Fibroblast of lung (primary cell): ENCODE results near the gene SDK1. TPM values are rescaled to one million over a fixed set of nuclear protein-coding genes. Genes with fewer than 3 reads are reported as not detected.

Source experiments
- DNase-seq, 2 donors: peaks; one replicate each; pipeline versions ENCODE4 v3.0.0 to v3.0.0-alpha.2; 2010; ENCODE audit warnings: low read depth in 2 of 2
- H2AFZ ChIP-seq: 2 replicates; pipeline ENCODE4 v1.5.1; 2012; ENCODE audit warnings: low read length, control low read depth, inconsistent platforms
- H3K27ac ChIP-seq: 2 replicates; pipeline ENCODE4 v1.5.1; 2011; ENCODE audit warnings: low read length, control low read depth; ENCODE audit not compliant: insufficient read depth
- H3K27me3 ChIP-seq: 2 replicates; pipeline ENCODE4 v1.5.1; 2011; ENCODE audit warnings: mild to moderate bottlenecking, low read length; ENCODE audit not compliant: control insufficient read depth, insufficient read depth
- H3K36me3 ChIP-seq: 2 replicates; pipeline ENCODE4 v1.5.1; 2011; ENCODE audit warnings: low read length; ENCODE audit not compliant: control insufficient read depth, insufficient read depth
- H3K4me1 ChIP-seq: 2 replicates; pipeline ENCODE4 v1.5.1; 2011; ENCODE audit warnings: low read length; ENCODE audit not compliant: control insufficient read depth, insufficient read depth; ENCODE audit errors: extremely low read depth
- H3K4me2 ChIP-seq: 2 replicates; pipeline ENCODE4 v1.5.1; 2011; ENCODE audit warnings: low read length, control low read depth; ENCODE audit not compliant: insufficient read depth; ENCODE audit errors: extremely low read depth
- H3K4me3 ChIP-seq, 4 experiments: fragments of 200-600 bp in 1 of 4; sonication (generic) in 1 of 4; replicated peaks in 1 of 4; 2 replicates each; pipeline ENCODE4 v1.5.1; 2011 to 2016; ENCODE audit warnings: low read length in 4 of 4, low read depth in 3 of 4, mild to moderate bottlenecking in 3 of 4, control low read depth in 2 of 4, inconsistent platforms in 1 of 4, mixed read lengths in 1 of 4; ENCODE audit not compliant: insufficient read depth in 1 of 4; ENCODE audit errors: control extremely low read depth in 1 of 4
- H3K79me2 ChIP-seq: 2 replicates; pipeline ENCODE4 v1.5.1; 2012; ENCODE audit warnings: mild to moderate bottlenecking, low read length, inconsistent platforms; ENCODE audit not compliant: control insufficient read depth, insufficient read depth
- H3K9ac ChIP-seq: 2 replicates; pipeline ENCODE4 v1.5.1; 2011; ENCODE audit warnings: mild to moderate bottlenecking, low read length, control low read depth; ENCODE audit not compliant: insufficient read depth
- H3K9me3 ChIP-seq: 2 replicates; pipeline ENCODE4 v1.5.1; 2012; ENCODE audit warnings: low read depth, low read length; ENCODE audit not compliant: control insufficient read depth, insufficient read depth
- H4K20me1 ChIP-seq: 2 replicates; pipeline ENCODE4 v1.5.1; 2011; ENCODE audit warnings: low read length; ENCODE audit not compliant: control insufficient read depth, insufficient read depth; ENCODE audit errors: extremely low read depth
- CTCF ChIP-seq, 2 donors: IDR thresholded peaks in 1 of 2; conservative IDR thresholded peaks in 1 of 2; 1 replicate in 1 of 2; 2 replicates in 1 of 2; pipeline ENCODE4 v1.5.1; 2011 to 2012; ENCODE audit warnings: low read length in 2 of 2, control low read depth in 1 of 2, inconsistent platforms in 1 of 2, low read depth in 1 of 2, mild to moderate bottlenecking in 1 of 2
- EZH2 ChIP-seq: IDR thresholded peaks from 2 replicates; pipeline ENCODE4 v1.5.1; 2012; ENCODE audit warnings: low read length, control low read depth, mild to moderate bottlenecking; ENCODE audit errors: missing control alignments
- polyA plus RNA-seq, 2 donors: library from polyadenylated mRNA; depleted of rRNA in 1 of 2; stranded (reverse) in 1 of 2; unstranded in 1 of 2; fragments of >200 nt; gene quantifications; 2 replicates each; pipeline ENCODE4 v1.2.1, GENCODE V29; 2011 to 2012; ENCODE audit warnings: missing spikeins in 1 of 2
- total RNA-seq: library from RNA; depleted of rRNA; stranded (reverse); fragments of >200 nt; gene quantifications from 2 replicates; pipeline ENCODE4 v1.2.1, GENCODE V29; 2014

The SDK1 gene
- total and polyA plus RNA-seq, 2 donors (not counting 1 experiment from before 2014, with no cell fraction given): 1.0 to 8.6 TPM

GRCh38 chr7:3408814-3409595, 108.0 kb downstream of the SDK1 start:
- no peaks in the 10 kb centered on the region for H3K27me3 ChIP-seq

DNA sequence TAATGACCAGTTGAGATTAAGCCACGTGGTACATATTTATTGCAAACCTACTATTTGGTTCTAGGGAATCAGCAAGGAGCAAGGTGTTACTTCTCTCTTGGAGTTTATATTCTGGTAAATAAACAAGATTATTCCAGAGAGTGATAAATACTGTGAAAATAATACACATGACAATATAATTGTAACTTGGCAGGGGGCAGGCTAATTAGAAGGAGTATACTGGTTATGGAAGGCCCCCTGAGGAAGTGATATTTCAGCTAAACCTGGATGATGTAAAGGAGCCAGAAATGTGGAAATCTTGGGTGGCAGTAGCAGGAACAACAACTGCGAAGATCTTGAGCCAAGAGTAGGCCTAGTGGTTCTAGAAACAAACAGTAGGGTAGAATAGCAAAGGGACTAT, 111.8 kb downstream of the SDK1 start:
- no peaks in the 10 kb centered on the region for H3K27me3 ChIP-seq
- TF ChIP-seq EZH2 (no peak), CTCF (conservative IDR thresholded peaks at IDR 0.05 in 1 of 2, IDR thresholded peaks at IDR 0.05 in 1 of 2; ENCODE audit: low read depth in 1 of 2, low read length in 2 of 2) (no peak)
- H2AFZ ChIP-seq: no peak overlapping the region
- no peak overlapping the region for H3K9ac ChIP-seq
- H3K36me3 ChIP-seq: no peaks in the 10 kb centered on the region
- no peaks in the 10 kb centered on the region for H4K20me1 ChIP-seq
- no peak overlapping the region for H3K27ac ChIP-seq
- no peak for DNase-seq
- no peaks in the 10 kb centered on the region for H3K4me1 ChIP-seq
- no peaks in the 10 kb centered on the region for H3K79me2 ChIP-seq
- no peaks in the 10 kb centered on the region for H3K9me3 ChIP-seq
- no peak overlapping the region for H3K4me2 ChIP-seq
- no peak overlapping the region for H3K4me3 ChIP-seq

More at GRCh38 chr7:3408814-3409595, 108.0 kb downstream of the SDK1 start:
- Histone ChIP-seq H4K20me1 (no peaks in the 10 kb centered on the region), H3K27ac (no peak overlapping the region), H3K79me2 (no peaks in the 10 kb centered on the region), H3K9me3 (no peaks in the 10 kb centered on the region), H3K9ac (no peak overlapping the region), H3K4me1 (no peaks in the 10 kb centered on the region), H3K4me3 (no peak overlapping the region), H3K4me2 (no peak overlapping the region), H3K36me3 (no peaks in the 10 kb centered on the region), H2AFZ (no peak overlapping the region)
- no peak for TF ChIP-seq EZH2
- no peak for TF ChIP-seq CTCF (conservative IDR thresholded peaks at IDR 0.05 in 1 of 2, IDR thresholded peaks at IDR 0.05 in 1 of 2; ENCODE audit: low read depth in 1 of 2, low read length in 2 of 2)
- peak in 1 of 2 donors; percentile 48 for DNase-seq

DNA sequence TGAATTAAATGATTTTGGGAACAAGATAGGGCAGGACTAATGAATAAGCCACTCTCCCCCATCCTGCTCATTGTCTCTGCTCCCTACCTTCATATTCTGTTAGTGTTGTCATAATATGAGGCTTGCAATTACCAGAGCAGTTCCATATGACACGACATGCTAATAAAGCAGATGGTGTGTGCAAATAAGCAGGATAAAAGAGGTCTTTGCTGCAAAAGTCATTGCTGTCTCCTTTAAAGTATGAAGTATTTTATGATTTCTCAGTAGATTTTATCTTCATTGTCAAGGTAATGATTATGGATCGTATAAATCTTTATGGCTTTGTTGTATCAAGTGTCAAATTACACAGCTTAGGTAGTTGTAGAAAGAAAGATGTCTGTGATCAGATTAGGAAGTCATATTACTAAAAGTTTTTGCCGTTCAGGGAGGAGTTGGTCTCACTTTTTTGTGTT, 114.8 kb downstream of the SDK1 start:
- Histone ChIP-seq H4K20me1 (no peaks in the 10 kb centered on the region), H3K4me3 (no peak overlapping the region), H3K27ac (no peak overlapping the region), H3K79me2 (no peaks in the 10 kb centered on the region), H3K27me3 (no peaks in the 10 kb centered on the region), H3K4me1 (no peaks in the 10 kb centered on the region), H3K4me2 (no peak overlapping the region), H3K9me3 (no peaks in the 10 kb centered on the region), H3K36me3 (no peaks in the 10 kb centered on the region), H2AFZ (no peak overlapping the region), H3K9ac (no peak overlapping the region)
- TF ChIP-seq CTCF (conservative IDR thresholded peaks at IDR 0.05 in 1 of 2, IDR thresholded peaks at IDR 0.05 in 1 of 2; ENCODE audit: low read depth in 1 of 2, low read length in 2 of 2) (no peak), EZH2 (no peak)
- DNase-seq: no peak
